Neural crest cell (in vitro differentiated cells): ENCODE measurements around the gene IFT27. TPM values are rescaled to one million over a fixed set of nuclear protein-coding genes. Genes with fewer than 3 reads are reported as not detected.

Experiments
- DNase-seq: peaks from one replicate; pipeline ENCODE4 v3.0.0; 2021; ENCODE audit warnings: low read depth, mixed read lengths, low spot score
- H3K27ac Mint-ChIP-seq: one replicate; pipeline ENCODE4 v1.8.0; 2021; ENCODE audit warnings: mild to moderate bottlenecking, mixed read lengths; ENCODE audit not compliant: unreplicated experiment
- H3K27me3 Mint-ChIP-seq: 2 replicates; pipeline ENCODE4 v1.8.0; 2021; ENCODE audit warnings: low read depth, mild to moderate bottlenecking, mixed read lengths
- H3K36me3 Mint-ChIP-seq: 2 replicates; pipeline ENCODE4 v1.8.0; 2021; ENCODE audit warnings: low read depth, mild to moderate bottlenecking, mixed read lengths
- H3K4me1 Mint-ChIP-seq: 2 replicates; pipeline ENCODE4 v1.8.0; 2021; ENCODE audit warnings: mixed read lengths
- H3K4me3 Mint-ChIP-seq: one replicate; pipeline ENCODE4 v1.8.0; 2021; ENCODE audit warnings: mild to moderate bottlenecking, mixed read lengths
- H3K9me3 Mint-ChIP-seq: 2 replicates; pipeline ENCODE4 v1.8.0; 2021; ENCODE audit warnings: mixed read lengths
- CTCF ChIP-seq: fragments of 200-600 bp; sonication (generic); conservative IDR thresholded peaks from 2 replicates; pipeline ENCODE4 v1.5.0; 2021; ENCODE audit warnings: antibody characterized with exemption, mild to moderate bottlenecking
- total RNA-seq: library from RNA; stranded (reverse); gene quantifications from 2 replicates; pipeline ENCODE4 v1.2.1, GENCODE V29; 2021

IFT27 gene
- total RNA-seq, 1 donor from 2014 or later = 55.4 TPM

- no peak for DNase-seq
- peaks cover 69% of the 10 kb centered on the region for H3K27me3 Mint-ChIP-seq
- H3K9me3 Mint-ChIP-seq = peaks cover 2% of the 10 kb centered on the region
- no peak overlapping the region for H3K4me3 Mint-ChIP-seq
- no peak overlapping the region for H3K27ac Mint-ChIP-seq
- no peaks in the 10 kb centered on the region for H3K36me3 Mint-ChIP-seq
- no peak for TF ChIP-seq CTCF
- H3K4me1 Mint-ChIP-seq = peaks cover 12% of the 10 kb centered on the region
Observed at GRCh38 chr22:36737776-36738175, 38.1 kb downstream of the IFT27 start.

- no peak for DNase-seq
- Mint-ChIP-seq H3K9me3 (peaks cover 2% of the 10 kb centered on the region), H3K4me3 (no peak overlapping the region), H3K36me3 (no peaks in the 10 kb centered on the region), H3K27me3 (peaks cover 79% of the 10 kb centered on the region), H3K4me1 (peaks cover 13% of the 10 kb centered on the region), H3K27ac (no peak overlapping the region)
- TF ChIP-seq CTCF = no peak
Observed at GRCh38 chr22:36736701-36737320, 39.1 kb downstream of the IFT27 start.

- no peak for TF ChIP-seq CTCF
- H3K27ac Mint-ChIP-seq = no peak overlapping the region
- peaks cover 2% of the 10 kb centered on the region for H3K9me3 Mint-ChIP-seq
- no peak overlapping the region for H3K4me3 Mint-ChIP-seq
- peaks cover 80% of the 10 kb centered on the region for H3K27me3 Mint-ChIP-seq
- DNase-seq = no peak
- H3K36me3 Mint-ChIP-seq = no peaks in the 10 kb centered on the region
- peaks cover 13% of the 10 kb centered on the region for H3K4me1 Mint-ChIP-seq
Observed at GRCh38 chr22:36734171-36735058, 41.5 kb downstream of the IFT27 start.

GRCh38 chr22:36733271-36733670, 42.6 kb downstream of the IFT27 start:
- TF ChIP-seq CTCF = no peak
- H3K27ac Mint-ChIP-seq = no peak overlapping the region
- peaks cover 76% of the 10 kb centered on the region for H3K27me3 Mint-ChIP-seq
- peaks cover 13% of the 10 kb centered on the region for H3K4me1 Mint-ChIP-seq
- no peaks in the 10 kb centered on the region for H3K9me3 Mint-ChIP-seq
- DNase-seq = no peak
- H3K36me3 Mint-ChIP-seq = no peaks in the 10 kb centered on the region
- no peak overlapping the region for H3K4me3 Mint-ChIP-seq

GRCh38 chr22:36732609-36733008, 43.3 kb downstream of the IFT27 start:
- peaks cover 76% of the 10 kb centered on the region for H3K27me3 Mint-ChIP-seq
- no peak for TF ChIP-seq CTCF
- H3K4me1 Mint-ChIP-seq = peaks cover 13% of the 10 kb centered on the region
- H3K4me3 Mint-ChIP-seq = no peak overlapping the region
- H3K27ac Mint-ChIP-seq = no peak overlapping the region
- no peak for DNase-seq
- no peaks in the 10 kb centered on the region for H3K36me3 Mint-ChIP-seq
- no peaks in the 10 kb centered on the region for H3K9me3 Mint-ChIP-seq
